Neural crest cell (in vitro differentiated cells): Measurements from ENCODE around the gene CDK14. TPM values are rescaled to one million over a fixed set of nuclear protein-coding genes. Genes with fewer than 3 reads are reported as not detected.

Experiments
- DNase-seq: peaks from one replicate; pipeline ENCODE4 v3.0.0; 2021; ENCODE audit warnings: low read depth, mixed read lengths, low spot score
- H3K27ac Mint-ChIP-seq: one replicate; pipeline ENCODE4 v1.8.0; 2021; ENCODE audit warnings: mild to moderate bottlenecking, mixed read lengths; ENCODE audit not compliant: unreplicated experiment
- H3K27me3 Mint-ChIP-seq: 2 replicates; pipeline ENCODE4 v1.8.0; 2021; ENCODE audit warnings: low read depth, mild to moderate bottlenecking, mixed read lengths
- H3K36me3 Mint-ChIP-seq: 2 replicates; pipeline ENCODE4 v1.8.0; 2021; ENCODE audit warnings: low read depth, mild to moderate bottlenecking, mixed read lengths
- H3K4me1 Mint-ChIP-seq: 2 replicates; pipeline ENCODE4 v1.8.0; 2021; ENCODE audit warnings: mixed read lengths
- H3K4me3 Mint-ChIP-seq: one replicate; pipeline ENCODE4 v1.8.0; 2021; ENCODE audit warnings: mild to moderate bottlenecking, mixed read lengths
- H3K9me3 Mint-ChIP-seq: 2 replicates; pipeline ENCODE4 v1.8.0; 2021; ENCODE audit warnings: mixed read lengths
- total RNA-seq: library from RNA; stranded (reverse); gene quantifications from 2 replicates; pipeline ENCODE4 v1.2.1, GENCODE V29; 2021
- TF ChIP-seq, protein P1 (sequence below): fragments of 200-600 bp; sonication (generic); conservative IDR thresholded peaks from 2 replicates; pipeline ENCODE4 v1.5.0; 2021; ENCODE audit warnings: antibody characterized with exemption, mild to moderate bottlenecking

Gene CDK14
- total RNA-seq, 1 donor from 2014 or later = 49.6 TPM

DNA sequence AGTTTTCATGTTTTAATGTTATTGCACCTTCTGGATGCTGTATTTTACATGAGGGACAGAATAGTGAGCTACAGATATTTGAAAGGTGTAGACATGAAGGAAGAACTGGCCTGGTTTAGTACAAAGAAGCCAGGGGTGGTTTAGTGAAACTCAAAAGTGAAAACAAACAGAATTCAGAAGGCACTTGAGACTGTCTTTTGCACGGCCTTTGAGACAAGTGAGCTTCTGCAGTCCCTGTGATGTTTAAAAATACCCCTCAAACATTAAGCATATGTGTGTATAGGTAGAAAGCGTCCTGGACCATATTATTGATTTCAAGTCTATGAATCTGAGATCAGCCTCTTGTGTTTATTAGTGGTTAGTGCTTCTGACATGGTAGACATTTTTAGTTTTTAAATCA lies 118.9 kb downstream of the CDK14 start:
- no peaks in the 10 kb centered on the region for H3K27me3 Mint-ChIP-seq
- H3K27ac Mint-ChIP-seq = no peak overlapping the region
- no peaks in the 10 kb centered on the region for H3K9me3 Mint-ChIP-seq
- H3K36me3 Mint-ChIP-seq = no peaks in the 10 kb centered on the region
- no peak overlapping the region for H3K4me3 Mint-ChIP-seq
- TF ChIP-seq, protein P1, sequence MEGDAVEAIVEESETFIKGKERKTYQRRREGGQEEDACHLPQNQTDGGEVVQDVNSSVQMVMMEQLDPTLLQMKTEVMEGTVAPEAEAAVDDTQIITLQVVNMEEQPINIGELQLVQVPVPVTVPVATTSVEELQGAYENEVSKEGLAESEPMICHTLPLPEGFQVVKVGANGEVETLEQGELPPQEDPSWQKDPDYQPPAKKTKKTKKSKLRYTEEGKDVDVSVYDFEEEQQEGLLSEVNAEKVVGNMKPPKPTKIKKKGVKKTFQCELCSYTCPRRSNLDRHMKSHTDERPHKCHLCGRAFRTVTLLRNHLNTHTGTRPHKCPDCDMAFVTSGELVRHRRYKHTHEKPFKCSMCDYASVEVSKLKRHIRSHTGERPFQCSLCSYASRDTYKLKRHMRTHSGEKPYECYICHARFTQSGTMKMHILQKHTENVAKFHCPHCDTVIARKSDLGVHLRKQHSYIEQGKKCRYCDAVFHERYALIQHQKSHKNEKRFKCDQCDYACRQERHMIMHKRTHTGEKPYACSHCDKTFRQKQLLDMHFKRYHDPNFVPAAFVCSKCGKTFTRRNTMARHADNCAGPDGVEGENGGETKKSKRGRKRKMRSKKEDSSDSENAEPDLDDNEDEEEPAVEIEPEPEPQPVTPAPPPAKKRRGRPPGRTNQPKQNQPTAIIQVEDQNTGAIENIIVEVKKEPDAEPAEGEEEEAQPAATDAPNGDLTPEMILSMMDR = no peak
- peaks cover 46% of the 10 kb centered on the region for H3K4me1 Mint-ChIP-seq
- DNase-seq = no peak

DNA sequence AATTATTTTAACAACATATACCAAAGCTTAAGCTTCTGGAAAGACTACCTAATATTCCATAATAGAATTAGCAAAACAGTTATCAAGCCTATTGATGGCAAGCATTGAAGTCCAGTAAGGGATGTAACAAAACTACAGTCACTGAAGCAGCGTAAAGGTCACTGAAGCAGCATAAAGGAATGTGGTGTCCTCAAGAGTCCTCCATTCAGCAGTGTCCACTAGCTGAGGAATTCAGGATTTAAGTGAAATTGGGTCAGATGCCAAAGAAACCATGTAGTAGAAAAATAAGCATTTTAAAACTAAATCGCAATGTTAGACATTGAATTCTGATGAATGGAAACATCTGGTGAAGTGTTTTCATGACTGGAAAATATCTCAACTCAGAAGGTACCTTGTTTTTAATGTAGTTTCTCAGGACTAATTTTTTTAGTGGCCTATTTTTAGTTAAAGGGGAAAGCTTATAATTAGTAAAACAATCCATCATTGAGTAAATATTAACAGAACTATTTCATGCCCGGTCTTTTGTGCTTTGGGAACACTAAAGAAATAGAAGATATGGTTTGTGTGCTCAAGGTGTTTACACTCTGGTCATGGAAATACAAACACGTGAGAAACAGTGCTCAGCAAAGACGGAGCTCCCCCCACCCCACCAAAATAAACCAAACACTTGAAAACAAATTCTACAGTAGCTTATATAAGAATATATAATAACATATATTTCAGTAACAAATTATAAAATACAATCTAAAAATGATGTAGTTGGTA lies 121.4 kb downstream of the CDK14 start:
- peaks cover 52% of the 10 kb centered on the region for H3K4me1 Mint-ChIP-seq

DNA sequence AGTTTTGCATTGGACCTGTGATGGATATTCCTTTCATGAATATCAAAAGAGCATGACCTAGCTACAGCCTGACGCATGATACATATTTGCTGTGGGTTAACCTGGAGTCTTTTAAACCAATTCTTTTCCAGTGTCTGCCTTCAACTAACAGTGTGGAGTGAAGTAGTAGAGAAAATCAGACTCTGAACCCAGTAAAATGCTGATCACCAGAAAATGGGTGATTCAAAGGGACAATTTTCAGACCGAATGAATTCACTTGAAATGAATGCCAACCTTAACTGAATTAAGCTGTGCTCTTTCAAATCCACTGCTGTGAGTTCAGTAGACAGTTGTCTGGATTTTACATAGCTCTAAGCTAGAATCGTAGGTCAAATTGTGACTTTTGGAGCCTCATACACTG lies 123.0 kb downstream of the CDK14 start:
- Mint-ChIP-seq H3K4me3 (no peak overlapping the region), H3K27me3 (no peaks in the 10 kb centered on the region), H3K9me3 (no peaks in the 10 kb centered on the region), H3K27ac (no peak overlapping the region), H3K36me3 (no peaks in the 10 kb centered on the region), H3K4me1 (peaks cover 48% of the 10 kb centered on the region)
- TF ChIP-seq, protein P1 = no peak
- no peak for DNase-seq

More for the DNA sequence above, 121.4 kb downstream of the CDK14 start:
- TF ChIP-seq, protein P1 = no peak
- DNase-seq = no peak
- no peaks in the 10 kb centered on the region for H3K9me3 Mint-ChIP-seq
- H3K27me3 Mint-ChIP-seq = no peaks in the 10 kb centered on the region
- no peaks in the 10 kb centered on the region for H3K36me3 Mint-ChIP-seq
- H3K4me3 Mint-ChIP-seq = no peak overlapping the region
- no peak overlapping the region for H3K27ac Mint-ChIP-seq

DNA sequence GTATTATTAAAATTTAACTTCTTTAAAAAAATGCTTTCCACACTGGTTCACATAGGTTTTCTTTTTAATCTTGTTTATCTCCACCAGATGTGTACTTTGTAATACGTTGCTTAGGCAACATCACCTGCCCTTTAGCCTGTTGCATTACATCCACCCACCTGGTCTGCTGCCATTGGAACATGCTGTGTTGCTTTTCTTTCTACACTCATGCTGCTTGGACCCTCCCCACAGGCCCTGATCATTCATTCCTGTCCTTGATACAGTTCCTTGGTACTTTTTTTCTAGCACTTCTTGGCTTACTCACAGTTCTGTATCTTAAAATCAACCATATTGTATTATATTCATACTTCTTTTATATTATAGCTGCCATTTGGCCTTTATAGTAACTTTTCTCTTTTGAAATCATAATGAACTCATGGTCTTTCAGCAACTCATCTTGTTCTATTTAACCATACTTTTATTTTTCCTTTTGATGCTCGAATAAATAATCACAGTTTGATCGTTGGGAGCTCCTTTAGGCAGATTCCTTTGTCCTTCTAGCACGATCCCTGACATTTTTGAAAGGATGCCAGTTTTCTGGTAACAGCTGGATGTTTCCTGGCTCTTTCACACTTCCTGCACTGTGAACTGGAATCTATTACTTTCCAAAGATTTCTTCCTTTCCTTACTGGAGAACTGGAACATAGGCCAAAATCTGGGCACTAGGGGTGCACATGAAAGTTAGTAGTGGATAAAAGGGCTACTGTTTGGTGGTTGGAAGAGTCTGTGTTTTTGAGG lies 125.1 kb downstream of the CDK14 start:
- no peak for DNase-seq
- Mint-ChIP-seq H3K9me3 (no peaks in the 10 kb centered on the region), H3K4me3 (no peak overlapping the region), H3K36me3 (no peaks in the 10 kb centered on the region), H3K4me1 (peaks cover 49% of the 10 kb centered on the region), H3K27me3 (no peaks in the 10 kb centered on the region), H3K27ac (peak overlapping the region; percentile 84)
- TF ChIP-seq, protein P1 = no peak

DNA sequence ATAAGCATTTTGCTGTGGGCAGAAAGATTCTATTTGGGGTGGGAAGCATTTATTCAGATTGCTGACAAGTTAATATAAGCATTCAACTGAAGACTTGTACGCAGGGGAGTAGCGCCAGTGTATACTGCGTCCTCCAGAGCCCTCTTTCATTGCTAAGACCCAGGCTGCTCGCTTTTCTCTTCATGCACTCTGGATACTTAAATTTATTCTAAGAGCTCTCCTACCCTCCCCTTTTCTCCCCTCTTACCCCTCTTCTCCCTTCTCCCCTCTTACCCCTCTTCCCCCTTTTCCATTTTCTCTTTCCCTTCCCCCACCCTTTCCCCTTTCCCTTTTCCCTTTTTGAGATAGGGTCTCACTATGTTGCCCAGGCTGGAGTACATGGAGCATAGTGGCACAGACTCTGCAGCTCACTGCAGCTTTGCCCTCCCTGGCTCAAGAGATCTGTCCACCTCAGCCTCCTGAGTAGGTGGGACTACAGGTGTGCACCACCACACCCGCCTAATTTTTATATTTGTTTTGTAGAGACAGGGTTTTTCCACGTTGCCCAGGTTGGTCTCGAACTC lies 125.8 kb downstream of the CDK14 start:
- Mint-ChIP-seq H3K27ac (no peak overlapping the region), H3K4me1 (peaks cover 50% of the 10 kb centered on the region)
- TF ChIP-seq, protein P1 = no peak

More for the DNA sequence above, 125.8 kb downstream of the CDK14 start:
- DNase-seq = no peak
- H3K9me3 Mint-ChIP-seq = no peaks in the 10 kb centered on the region
- no peaks in the 10 kb centered on the region for H3K36me3 Mint-ChIP-seq
- no peak overlapping the region for H3K4me3 Mint-ChIP-seq
- H3K27me3 Mint-ChIP-seq = no peaks in the 10 kb centered on the region
